Mesenchymal stem cell (in vitro differentiated cells and primary cell): ENCODE data around the gene C1QTNF1.

Experiments
- DNase-seq: peaks from one replicate; pipeline ENCODE4 v3.0.0-alpha.2; 2013
- H2AFZ ChIP-seq: one replicate; pipeline ENCODE4 v1.6.1; 2013; ENCODE audit warnings: low read depth, mild to moderate bottlenecking, control low read depth, inconsistent platforms, low read length, moderate library complexity
- H2AK5ac ChIP-seq: 2 replicates; pipeline ENCODE4 v1.6.1; 2013; ENCODE audit warnings: low read length, moderate library complexity, mild to moderate bottlenecking, inconsistent platforms; ENCODE audit not compliant: severe bottlenecking
- H2BK120ac ChIP-seq: one replicate; pipeline ENCODE4 v1.6.1; 2013; ENCODE audit warnings: low read depth, mild to moderate bottlenecking, inconsistent platforms, low read length, moderate library complexity
- H2BK12ac ChIP-seq, 2 experiments: one replicate each; pipeline ENCODE4 v1.6.1; 2013; ENCODE audit warnings: inconsistent platforms in 2 of 2, low read length in 2 of 2, mild to moderate bottlenecking in 2 of 2, moderate library complexity in 2 of 2, control low read depth in 1 of 2
- H2BK15ac ChIP-seq: one replicate; pipeline ENCODE4 v1.6.1; 2013; ENCODE audit warnings: mild to moderate bottlenecking, low read depth, inconsistent platforms; ENCODE audit not compliant: poor library complexity, severe bottlenecking
- H2BK5ac ChIP-seq: 2 replicates; pipeline ENCODE4 v1.6.1; 2013; ENCODE audit warnings: low read depth, mild to moderate bottlenecking, low read length, control low read depth, inconsistent platforms; ENCODE audit not compliant: poor library complexity, severe bottlenecking
- H3K14ac ChIP-seq, 2 experiments: one replicate each; pipeline ENCODE4 v1.6.1; 2013; ENCODE audit warnings: inconsistent platforms in 2 of 2, low read length in 2 of 2, control low read depth in 1 of 2, mild to moderate bottlenecking in 1 of 2, moderate library complexity in 1 of 2
- H3K18ac ChIP-seq, 2 experiments: one replicate each; pipeline ENCODE4 v1.6.1; 2013; ENCODE audit warnings: inconsistent platforms in 2 of 2, low read length in 2 of 2, control low read depth in 1 of 2, low read depth in 1 of 2, mild to moderate bottlenecking in 1 of 2
- H3K23ac ChIP-seq, 2 experiments: one replicate each; pipeline ENCODE4 v1.6.1; 2013; ENCODE audit warnings: inconsistent platforms in 2 of 2, low read length in 2 of 2, mild to moderate bottlenecking in 2 of 2, moderate library complexity in 2 of 2, control low read depth in 1 of 2
- H3K27ac ChIP-seq: 2 replicates; pipeline ENCODE4 v1.5.1; 2013; ENCODE audit warnings: mild to moderate bottlenecking, moderate library complexity, low read length, control low read depth, inconsistent platforms; ENCODE audit not compliant: poor library complexity, severe bottlenecking
- H3K27me3 ChIP-seq, 2 experiments: 2 replicates each; pipeline versions ENCODE4 v1.6.1 to v1.7.0; 2013; ENCODE audit warnings: low read length in 2 of 2, mild to moderate bottlenecking in 2 of 2, moderate library complexity in 2 of 2, control low read depth in 1 of 2, inconsistent platforms in 1 of 2; ENCODE audit not compliant: control insufficient read depth in 1 of 2, insufficient read depth in 1 of 2
- H3K36me3 ChIP-seq, 2 experiments: 2 replicates each; pipeline versions ENCODE4 v1.6.1 to v1.7.0; 2013; ENCODE audit warnings: low read length in 2 of 2, control low read depth in 1 of 2, inconsistent platforms in 1 of 2, low read depth in 1 of 2, mild to moderate bottlenecking in 1 of 2; ENCODE audit not compliant: insufficient read depth in 2 of 2, control insufficient read depth in 1 of 2
- H3K4ac ChIP-seq, 2 experiments: one replicate each; pipeline ENCODE4 v1.6.1; 2013; ENCODE audit warnings: inconsistent platforms in 2 of 2, low read length in 2 of 2, mild to moderate bottlenecking in 2 of 2, moderate library complexity in 2 of 2, control low read depth in 1 of 2, low read depth in 1 of 2
- H3K4me1 ChIP-seq: 2 replicates; pipeline ENCODE4 v1.6.1; 2013; ENCODE audit warnings: low read depth, low read length, control low read depth; ENCODE audit not compliant: control insufficient read depth, insufficient read depth
- H3K4me2 ChIP-seq: 2 replicates; pipeline ENCODE4 v1.6.1; 2013; ENCODE audit warnings: low read length, mild to moderate bottlenecking, inconsistent platforms; ENCODE audit not compliant: poor library complexity, severe bottlenecking
- H3K4me3 ChIP-seq, 2 experiments: 2 replicates each; pipeline versions ENCODE4 v1.5.1 to v1.7.0; 2013; ENCODE audit warnings: low read length in 2 of 2, mild to moderate bottlenecking in 2 of 2, control low read depth in 1 of 2, low read depth in 1 of 2; ENCODE audit not compliant: insufficient read depth in 1 of 2
- H3K79me1 ChIP-seq: replicated peaks from 2 replicates; pipeline ENCODE4 v1.6.1; 2013; ENCODE audit warnings: mild to moderate bottlenecking, control low read depth, low read length, inconsistent platforms; ENCODE audit not compliant: poor library complexity, severe bottlenecking
- H3K9ac ChIP-seq: 2 replicates; pipeline ENCODE4 v1.7.0; 2013; ENCODE audit warnings: mild to moderate bottlenecking, low read length, moderate library complexity
- H3K9me3 ChIP-seq: 2 replicates; pipeline ENCODE4 v1.7.0; 2013; ENCODE audit warnings: mild to moderate bottlenecking, low read length; ENCODE audit not compliant: control insufficient read depth
- H4K8ac ChIP-seq: one replicate; pipeline ENCODE4 v1.6.1; 2013; ENCODE audit warnings: inconsistent platforms, mild to moderate bottlenecking, low read length, moderate library complexity
- H4K91ac ChIP-seq: one replicate; pipeline ENCODE4 v1.6.1; 2013; ENCODE audit warnings: mild to moderate bottlenecking, low read length, inconsistent platforms
- WGBS: methylation state at CpG from one replicate; pipeline ENCODE4 v1.1.7; 2013; ENCODE audit warnings: mixed read lengths; 5-methylcytosine and 5-hydroxymethylcytosine counted together

Gene C1QTNF1

GRCh38 chr17:79052131-79052530 is 28.2 kb downstream of the C1QTNF1 start:
- Histone ChIP-seq H3K4me2 (no peak overlapping the region), H2BK12ac (no peak overlapping the region), H2BK15ac (no peak overlapping the region), H3K4me1 (peaks cover 4% of the 10 kb centered on the region), H3K9me3 (no peaks in the 10 kb centered on the region), H3K4me3 (no peak overlapping the region), H3K18ac (no peak overlapping the region), H3K4ac (no peak overlapping the region), H3K79me1 (no peaks in the 10 kb centered on the region), H2AK5ac (no peak overlapping the region), H2AFZ (no peak overlapping the region), H3K27me3 (peaks cover 0 to 4% of the 10 kb centered on the region in 2 experiments), H4K8ac (no peak overlapping the region), H3K27ac (no peak overlapping the region), H3K23ac (no peak overlapping the region), H3K14ac (no peak overlapping the region), H4K91ac (no peak overlapping the region), H2BK120ac (no peak overlapping the region), H3K36me3 (peaks cover 0 to 4% of the 10 kb centered on the region in 2 experiments), H3K9ac (no peak overlapping the region), H2BK5ac (no peak overlapping the region)
- no peak for DNase-seq
- WGBS: no CpG with 5 or more reads among the region's 1 CpG

GRCh38 chr17:79053251-79053925 is 29.4 kb downstream of the C1QTNF1 start:
- Histone ChIP-seq H2BK120ac (no peak overlapping the region), H2BK15ac (no peak overlapping the region), H3K27ac (no peak overlapping the region), H3K4me2 (no peak overlapping the region), H2AFZ (no peak overlapping the region), H3K9ac (no peak overlapping the region), H3K23ac (no peak overlapping the region), H4K8ac (no peak overlapping the region), H3K79me1 (no peaks in the 10 kb centered on the region), H3K36me3 (no peaks in the 10 kb centered on the region), H2BK12ac (no peak overlapping the region), H3K4me3 (no peak overlapping the region), H2BK5ac (no peak overlapping the region), H4K91ac (no peak overlapping the region), H3K4me1 (peaks cover 4% of the 10 kb centered on the region), H3K9me3 (no peaks in the 10 kb centered on the region), H3K4ac (no peak overlapping the region), H2AK5ac (no peak overlapping the region), H3K18ac (no peak overlapping the region), H3K14ac (no peak overlapping the region), H3K27me3 (peaks cover 0 to 4% of the 10 kb centered on the region in 2 experiments)
- no peak for DNase-seq
- 56% methylated on average over 2 of the region's 2 CpGs for WGBS

DNA sequence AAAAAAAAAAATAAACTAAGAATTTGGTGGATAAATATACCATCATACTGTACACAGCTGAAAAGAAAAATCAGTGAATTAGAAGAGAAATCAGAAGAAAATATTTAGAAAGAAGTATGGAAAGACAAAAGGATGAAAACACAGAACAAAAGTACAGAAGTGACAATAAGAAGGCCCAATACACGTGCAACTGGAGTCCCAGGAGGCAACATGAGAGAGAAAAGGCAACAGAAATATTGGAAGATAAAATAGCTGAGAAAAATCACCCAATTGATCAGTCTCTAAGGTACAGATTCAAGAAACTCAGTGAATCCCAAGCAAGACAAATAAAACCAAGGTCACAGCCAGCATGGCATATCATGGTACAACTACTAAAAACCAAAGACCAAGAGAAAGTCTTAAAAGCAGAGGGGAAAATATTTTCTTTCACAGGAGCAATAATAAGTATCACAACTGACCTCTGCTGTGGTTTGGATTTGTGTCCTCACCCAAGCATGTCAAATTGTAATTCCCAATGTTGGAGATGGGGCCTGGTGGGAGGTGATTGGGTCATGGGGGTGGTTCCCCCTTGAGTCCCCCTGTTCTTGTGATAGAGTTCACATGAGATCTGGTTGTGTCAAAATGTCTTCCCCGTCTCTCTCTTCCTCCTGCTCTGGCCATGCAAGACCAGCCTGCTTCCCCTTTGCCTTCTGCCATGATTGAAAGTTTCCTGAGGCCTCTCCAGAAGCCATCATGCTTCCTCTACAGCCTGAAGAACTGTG is 30.4 kb downstream of the C1QTNF1 start:
- H3K4ac ChIP-seq: no peak overlapping the region
- H3K14ac ChIP-seq: no peak overlapping the region
- no peaks in the 10 kb centered on the region for H3K79me1 ChIP-seq
- WGBS: 71% methylated on average over 2 of the region's 2 CpGs
- no peak overlapping the region for H2AK5ac ChIP-seq
- no peak overlapping the region for H2BK120ac ChIP-seq
- no peak overlapping the region for H2BK15ac ChIP-seq
- no peak overlapping the region for H3K4me3 ChIP-seq
- H3K27ac ChIP-seq: no peak overlapping the region
- H3K23ac ChIP-seq: no peak overlapping the region
- no peak overlapping the region for H2BK5ac ChIP-seq
- H2AFZ ChIP-seq: no peak overlapping the region
- no peak overlapping the region for H3K4me2 ChIP-seq
- no peak overlapping the region for H4K8ac ChIP-seq
- peaks cover 4% of the 10 kb centered on the region for H3K4me1 ChIP-seq
- no peak overlapping the region for H2BK12ac ChIP-seq
- no peak overlapping the region for H3K18ac ChIP-seq
- H3K9me3 ChIP-seq: no peaks in the 10 kb centered on the region
- no peak overlapping the region for H4K91ac ChIP-seq
- peaks cover 0 to 4% of the 10 kb centered on the region in 2 experiments for H3K27me3 ChIP-seq
- H3K9ac ChIP-seq: no peak overlapping the region
- no peaks in the 10 kb centered on the region for H3K36me3 ChIP-seq
- DNase-seq: no peak

DNA sequence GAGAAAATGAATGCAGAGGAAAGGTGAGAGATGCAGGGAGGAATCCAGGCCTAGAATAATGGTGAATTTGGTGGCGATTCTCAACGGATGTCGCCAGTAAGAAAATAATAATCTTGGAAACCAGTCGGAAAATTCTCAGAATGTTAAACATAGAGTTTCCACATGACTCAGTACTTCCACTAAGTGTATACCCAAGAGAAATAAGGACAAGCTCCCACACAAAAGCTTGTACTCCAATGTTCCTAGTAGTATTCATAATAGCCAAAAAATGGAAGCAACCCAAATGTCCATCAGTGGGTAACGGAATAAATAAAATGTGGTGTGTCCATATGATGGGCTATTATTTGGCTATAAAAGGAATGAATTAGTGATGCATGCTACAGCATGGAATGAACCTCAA is 31.2 kb downstream of the C1QTNF1 start:
- H3K79me1 ChIP-seq: no peaks in the 10 kb centered on the region
- no peak overlapping the region for H2BK15ac ChIP-seq
- WGBS: 86% methylated on average over 5 of the region's 5 CpGs
- no peak overlapping the region for H4K91ac ChIP-seq
- DNase-seq: no peak
- H3K4me2 ChIP-seq: no peak overlapping the region
- H2BK12ac ChIP-seq: no peak overlapping the region
- no peak overlapping the region for H2AFZ ChIP-seq
- no peak overlapping the region for H2BK120ac ChIP-seq
- H3K27ac ChIP-seq: no peak overlapping the region
- no peak overlapping the region for H3K14ac ChIP-seq
- H3K4me3 ChIP-seq: no peak overlapping the region
- H4K8ac ChIP-seq: no peak overlapping the region
- no peak overlapping the region for H2BK5ac ChIP-seq
- no peak overlapping the region for H3K23ac ChIP-seq
- H3K9ac ChIP-seq: no peak overlapping the region
- no peak overlapping the region for H2AK5ac ChIP-seq
- no peaks in the 10 kb centered on the region for H3K27me3 ChIP-seq
- H3K9me3 ChIP-seq: no peaks in the 10 kb centered on the region
- H3K36me3 ChIP-seq: no peaks in the 10 kb centered on the region
- no peak overlapping the region for H3K4ac ChIP-seq
- no peak overlapping the region for H3K18ac ChIP-seq
- H3K4me1 ChIP-seq: peaks cover 4% of the 10 kb centered on the region
